Measurements from ENCODE around the gene LBX2.

LBX2 gene

GRCh38 chr2:74450570-74451190, 48.7 kb downstream of the LBX2 start:
- no peak for DNase-seq

- DNase-seq: no peak
These were observed 50.6 kb downstream of the LBX2 start for GRCh38 chr2:74448771-74449170.

Measured in effector CD8-positive, alpha-beta T cell (primary cell).